Mesendoderm (in vitro differentiated cells): ENCODE data around the gene CASKIN1.
A peak's percentile ranks its signal among the peaks of the same experiment; 100 is the strongest.

Source experiments
- DNase-seq: peaks from one replicate; pipeline ENCODE4 v3.0.0; 2013
- H2AK5ac ChIP-seq: 2 replicates; pipeline ENCODE4 v1.6.1; 2013; ENCODE audit warnings: low read length, inconsistent platforms
- H2BK120ac ChIP-seq: 2 replicates; pipeline ENCODE4 v1.6.1; 2013; ENCODE audit warnings: low read depth, mild to moderate bottlenecking, low read length, moderate library complexity, mixed read lengths
- H2BK15ac ChIP-seq: replicated peaks from 2 replicates; pipeline ENCODE4 v1.6.1; 2013; ENCODE audit warnings: low read depth, mild to moderate bottlenecking, moderate library complexity
- H2BK5ac ChIP-seq: 2 replicates; pipeline ENCODE4 v1.6.1; 2013; ENCODE audit warnings: low read length, inconsistent platforms
- H3K18ac ChIP-seq: 2 replicates; pipeline ENCODE4 v1.6.1; 2013; ENCODE audit warnings: mild to moderate bottlenecking, low read length, mixed read lengths
- H3K23ac ChIP-seq: one replicate; pipeline ENCODE4 v1.6.1; 2013; ENCODE audit warnings: low read length
- H3K27ac ChIP-seq: 2 replicates; pipeline ENCODE4 v1.5.1; 2013; ENCODE audit warnings: low read depth, mild to moderate bottlenecking, inconsistent platforms, low read length, moderate library complexity
- H3K27me3 ChIP-seq: 2 replicates; pipeline ENCODE4 v1.6.1; 2013; ENCODE audit warnings: low read length, control low read depth, mild to moderate bottlenecking, inconsistent platforms; ENCODE audit not compliant: insufficient read depth, poor library complexity
- H3K36me3 ChIP-seq: 2 replicates; pipeline ENCODE4 v1.6.1; 2013; ENCODE audit warnings: low read length, inconsistent platforms; ENCODE audit not compliant: control insufficient read depth, insufficient read depth
- H3K4ac ChIP-seq: one replicate; pipeline ENCODE4 v1.6.1; 2013; ENCODE audit warnings: low read depth, mild to moderate bottlenecking, low read length, moderate library complexity
- H3K4me1 ChIP-seq: 2 replicates; pipeline ENCODE4 v1.6.1; 2013; ENCODE audit warnings: low read depth, low read length, inconsistent platforms; ENCODE audit not compliant: control insufficient read depth
- H3K4me2 ChIP-seq: 2 replicates; pipeline ENCODE4 v1.6.1; 2013; ENCODE audit warnings: low read length
- H3K4me3 ChIP-seq: 2 replicates; pipeline ENCODE4 v1.5.1; 2013; ENCODE audit warnings: mild to moderate bottlenecking, low read length
- H3K56ac ChIP-seq: one replicate; pipeline ENCODE4 v1.6.1; 2013; ENCODE audit warnings: low read length
- H3K79me1 ChIP-seq: 2 replicates; pipeline ENCODE4 v1.6.1; 2013; ENCODE audit warnings: low read length, inconsistent platforms
- H3K79me2 ChIP-seq: 2 replicates; pipeline ENCODE4 v1.6.1; 2013; ENCODE audit warnings: mild to moderate bottlenecking, low read length; ENCODE audit not compliant: control insufficient read depth, insufficient read depth
- H3K9ac ChIP-seq: 2 replicates; pipeline ENCODE4 v1.6.1; 2013; ENCODE audit warnings: low read length, inconsistent platforms
- H4K5ac ChIP-seq: one replicate; pipeline ENCODE4 v1.6.1; 2013; ENCODE audit warnings: low read length
- H4K8ac ChIP-seq: one replicate; pipeline ENCODE4 v1.6.1; 2013; ENCODE audit warnings: low read depth, mild to moderate bottlenecking, control low read depth, low read length, moderate library complexity
- WGBS: extraction: QIAGEN DNeasy Blood & Tissue Kit; methylation state at CpG from one replicate; pipeline ENCODE4 v1.1.7; 2013; ENCODE audit warnings: low lambda C conversion rate, missing lambda C conversion rate; ENCODE audit not compliant: insufficient coverage; ENCODE audit errors: extremely low coverage; 5-methylcytosine and 5-hydroxymethylcytosine counted together

CASKIN1 gene

GRCh38 chr16:2194852-2195321 lies 1.5 kb downstream of the CASKIN1 start:
- Histone ChIP-seq H2BK120ac (no peak overlapping the region), H3K4ac (no peak overlapping the region), H3K18ac (no peak overlapping the region), H3K9ac (no peak overlapping the region), H3K4me1 (no peaks in the 10 kb centered on the region), H2BK15ac (no peak overlapping the region), H4K8ac (no peak overlapping the region), H3K4me3 (no peak overlapping the region), H3K79me2 (no peaks in the 10 kb centered on the region), H4K5ac (no peak overlapping the region), H3K56ac (no peak overlapping the region), H3K79me1 (no peaks in the 10 kb centered on the region), H2BK5ac (no peak overlapping the region), H3K36me3 (no peaks in the 10 kb centered on the region), H3K23ac (no peak overlapping the region), H2AK5ac (no peak overlapping the region), H3K27ac (no peak overlapping the region), H3K27me3 (peaks cover 9% of the 10 kb centered on the region), H3K4me2 (no peak overlapping the region)
- no CpG with 5 or more reads among the region's 10 CpGs for WGBS
- peak; percentile 87 for DNase-seq

GRCh38 chr16:2194166-2194834 lies 2.1 kb downstream of the CASKIN1 start:
- Histone ChIP-seq H4K5ac (no peak overlapping the region), H3K9ac (no peak overlapping the region), H3K4ac (no peak overlapping the region), H3K56ac (no peak overlapping the region), H2AK5ac (no peak overlapping the region), H3K4me1 (no peaks in the 10 kb centered on the region), H3K27me3 (peaks cover 9% of the 10 kb centered on the region), H3K27ac (no peak overlapping the region), H3K36me3 (no peaks in the 10 kb centered on the region), H2BK120ac (no peak overlapping the region), H3K18ac (no peak overlapping the region), H4K8ac (no peak overlapping the region), H3K79me2 (no peaks in the 10 kb centered on the region), H3K79me1 (no peaks in the 10 kb centered on the region), H3K23ac (no peak overlapping the region), H3K4me2 (no peak overlapping the region), H2BK5ac (no peak overlapping the region), H2BK15ac (no peak overlapping the region), H3K4me3 (no peak overlapping the region)
- DNase-seq, result peak; percentile 40
- WGBS, result no CpG with 5 or more reads among the region's 16 CpGs

- Histone ChIP-seq H3K4me3 (no peak overlapping the region), H2BK120ac (no peak overlapping the region), H3K36me3 (no peaks in the 10 kb centered on the region), H2AK5ac (no peak overlapping the region), H3K4ac (no peak overlapping the region), H4K5ac (no peak overlapping the region), H2BK5ac (no peak overlapping the region), H3K9ac (no peak overlapping the region), H3K23ac (no peak overlapping the region), H3K79me1 (no peaks in the 10 kb centered on the region), H3K79me2 (no peaks in the 10 kb centered on the region), H2BK15ac (no peak overlapping the region), H3K4me1 (no peaks in the 10 kb centered on the region), H3K4me2 (no peak overlapping the region), H4K8ac (no peak overlapping the region), H3K18ac (no peak overlapping the region), H3K27me3 (no peaks in the 10 kb centered on the region), H3K56ac (no peak overlapping the region), H3K27ac (no peak overlapping the region)
- no CpG with 5 or more reads among the region's 11 CpGs for WGBS
- no peak for DNase-seq
These were observed 5.0 kb downstream of the CASKIN1 start for GRCh38 chr16:2191446-2191706.

GRCh38 chr16:2190659-2191445 lies 5.6 kb downstream of the CASKIN1 start:
- Histone ChIP-seq H3K23ac (no peak overlapping the region), H3K79me2 (no peaks in the 10 kb centered on the region), H3K4ac (no peak overlapping the region), H3K56ac (no peak overlapping the region), H2BK120ac (no peak overlapping the region), H2BK5ac (no peak overlapping the region), H4K8ac (no peak overlapping the region), H3K27me3 (no peaks in the 10 kb centered on the region), H3K4me1 (no peaks in the 10 kb centered on the region), H3K18ac (no peak overlapping the region), H2AK5ac (no peak overlapping the region), H3K36me3 (no peaks in the 10 kb centered on the region), H3K4me2 (no peak overlapping the region), H3K27ac (no peak overlapping the region), H4K5ac (no peak overlapping the region), H3K79me1 (no peaks in the 10 kb centered on the region), H2BK15ac (no peak overlapping the region), H3K4me3 (no peak overlapping the region), H3K9ac (no peak overlapping the region)
- no CpG with 5 or more reads among the region's 25 CpGs for WGBS
- DNase-seq, result no peak

GRCh38 chr16:2190002-2190658 lies 6.3 kb downstream of the CASKIN1 start:
- no peaks in the 10 kb centered on the region for H3K79me1 ChIP-seq
- DNase-seq, result no peak
- no peak overlapping the region for H3K56ac ChIP-seq
- H3K4me2 ChIP-seq, result no peak overlapping the region
- H3K4me3 ChIP-seq, result no peak overlapping the region
- no peak overlapping the region for H2BK5ac ChIP-seq
- no peak overlapping the region for H4K8ac ChIP-seq
- no peaks in the 10 kb centered on the region for H3K79me2 ChIP-seq
- H3K18ac ChIP-seq, result no peak overlapping the region
- H3K36me3 ChIP-seq, result no peaks in the 10 kb centered on the region
- H2BK15ac ChIP-seq, result no peak overlapping the region
- no peak overlapping the region for H3K23ac ChIP-seq
- H3K9ac ChIP-seq, result no peak overlapping the region
- no peaks in the 10 kb centered on the region for H3K27me3 ChIP-seq
- no peak overlapping the region for H2BK120ac ChIP-seq
- WGBS, result no CpG with 5 or more reads among the region's 24 CpGs
- H2AK5ac ChIP-seq, result no peak overlapping the region
- no peak overlapping the region for H3K27ac ChIP-seq
- H3K4me1 ChIP-seq, result no peaks in the 10 kb centered on the region
- H4K5ac ChIP-seq, result no peak overlapping the region
- no peak overlapping the region for H3K4ac ChIP-seq
